ENCODE data around the gene TFAP2D.

DNA sequence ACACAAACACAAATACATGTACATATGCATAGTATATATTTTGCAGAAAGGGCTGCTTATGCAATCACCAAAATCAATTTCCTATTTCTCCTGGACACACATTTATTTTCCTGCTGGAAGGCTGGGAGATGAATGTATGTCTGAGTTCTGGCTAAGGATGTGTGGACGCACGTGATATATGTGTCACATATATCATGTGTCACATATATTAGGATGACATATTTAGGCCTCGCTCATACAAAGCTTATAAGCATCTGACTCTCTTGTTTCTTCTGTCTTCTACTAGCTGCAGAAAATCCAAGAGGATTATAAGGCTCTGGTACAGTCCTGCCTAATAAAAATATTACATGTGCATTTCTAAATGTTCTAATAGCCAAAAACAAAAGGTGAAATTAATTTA lies 47.2 kb upstream of the TFAP2D start:
- TF ChIP-seq, protein P1, sequence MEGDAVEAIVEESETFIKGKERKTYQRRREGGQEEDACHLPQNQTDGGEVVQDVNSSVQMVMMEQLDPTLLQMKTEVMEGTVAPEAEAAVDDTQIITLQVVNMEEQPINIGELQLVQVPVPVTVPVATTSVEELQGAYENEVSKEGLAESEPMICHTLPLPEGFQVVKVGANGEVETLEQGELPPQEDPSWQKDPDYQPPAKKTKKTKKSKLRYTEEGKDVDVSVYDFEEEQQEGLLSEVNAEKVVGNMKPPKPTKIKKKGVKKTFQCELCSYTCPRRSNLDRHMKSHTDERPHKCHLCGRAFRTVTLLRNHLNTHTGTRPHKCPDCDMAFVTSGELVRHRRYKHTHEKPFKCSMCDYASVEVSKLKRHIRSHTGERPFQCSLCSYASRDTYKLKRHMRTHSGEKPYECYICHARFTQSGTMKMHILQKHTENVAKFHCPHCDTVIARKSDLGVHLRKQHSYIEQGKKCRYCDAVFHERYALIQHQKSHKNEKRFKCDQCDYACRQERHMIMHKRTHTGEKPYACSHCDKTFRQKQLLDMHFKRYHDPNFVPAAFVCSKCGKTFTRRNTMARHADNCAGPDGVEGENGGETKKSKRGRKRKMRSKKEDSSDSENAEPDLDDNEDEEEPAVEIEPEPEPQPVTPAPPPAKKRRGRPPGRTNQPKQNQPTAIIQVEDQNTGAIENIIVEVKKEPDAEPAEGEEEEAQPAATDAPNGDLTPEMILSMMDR (IDR thresholded peaks at IDR 0.05) = no peak
- no peak for TF ChIP-seq POLR2A (IDR thresholded peaks at IDR 0.05)

Measured in right lobe of liver (tissue), 4 donors.